Nephron progenitor cell (in vitro differentiated cells): ENCODE measurements around the gene DACT2.
"Not testable (repeated sequence)": the region's sequence is repeated elsewhere in the genome, so short reads cannot be mapped to it uniquely, and the experiment has no call there.

ENCODE experiments used
- DNase-seq: peaks from one replicate; pipeline ENCODE4 v3.0.0; 2021
- H3K27ac Mint-ChIP-seq: 2 replicates; pipeline ENCODE4 v1.8.0; 2021; ENCODE audit warnings: mild to moderate bottlenecking, moderate library complexity, mixed read lengths
- H3K27me3 Mint-ChIP-seq: 2 replicates; pipeline ENCODE4 v1.8.0; 2021; ENCODE audit warnings: mild to moderate bottlenecking, low read depth, mixed read lengths; ENCODE audit not compliant: poor library complexity
- H3K36me3 Mint-ChIP-seq: 2 replicates; pipeline ENCODE4 v1.8.0; 2021; ENCODE audit warnings: low read depth, mixed read lengths
- H3K4me1 Mint-ChIP-seq: 2 replicates; pipeline ENCODE4 v1.8.0; 2021; ENCODE audit warnings: mixed read lengths
- H3K4me3 Mint-ChIP-seq: 2 replicates; pipeline ENCODE4 v1.8.0; 2021; ENCODE audit warnings: mild to moderate bottlenecking, moderate library complexity, mixed read lengths
- H3K9me3 Mint-ChIP-seq: 2 replicates; pipeline ENCODE4 v1.8.0; 2021; ENCODE audit warnings: mild to moderate bottlenecking, moderate library complexity, mixed read lengths
- CTCF ChIP-seq: fragments of 200-600 bp; sonication (generic); IDR thresholded peaks from 2 replicates; pipeline ENCODE4 v1.5.0; 2021; ENCODE audit warnings: antibody characterized with exemption

Gene DACT2

GRCh38 chr6:168282985-168283685 is 36.4 kb downstream of the DACT2 start:
- Mint-ChIP-seq H3K27ac (no peak overlapping the region), H3K9me3 (peaks cover 6% of the 10 kb centered on the region), H3K4me1 (peaks cover 33% of the 10 kb centered on the region), H3K27me3 (peaks cover 20% of the 10 kb centered on the region), H3K36me3 (peaks cover 5% of the 10 kb centered on the region), H3K4me3 (no peak overlapping the region)
- no peak for TF ChIP-seq CTCF
- no peak for DNase-seq

GRCh38 chr6:168281826-168282225 is 37.8 kb downstream of the DACT2 start:
- peaks cover 5% of the 10 kb centered on the region for H3K36me3 Mint-ChIP-seq
- H3K27me3 Mint-ChIP-seq, result peaks cover 15% of the 10 kb centered on the region
- no peak for DNase-seq
- H3K27ac Mint-ChIP-seq, result peak overlapping the region; percentile 78
- TF ChIP-seq CTCF, result no peak
- H3K9me3 Mint-ChIP-seq, result peaks cover 5% of the 10 kb centered on the region
- no peak overlapping the region for H3K4me3 Mint-ChIP-seq
- peaks cover 44% of the 10 kb centered on the region for H3K4me1 Mint-ChIP-seq

DNA sequence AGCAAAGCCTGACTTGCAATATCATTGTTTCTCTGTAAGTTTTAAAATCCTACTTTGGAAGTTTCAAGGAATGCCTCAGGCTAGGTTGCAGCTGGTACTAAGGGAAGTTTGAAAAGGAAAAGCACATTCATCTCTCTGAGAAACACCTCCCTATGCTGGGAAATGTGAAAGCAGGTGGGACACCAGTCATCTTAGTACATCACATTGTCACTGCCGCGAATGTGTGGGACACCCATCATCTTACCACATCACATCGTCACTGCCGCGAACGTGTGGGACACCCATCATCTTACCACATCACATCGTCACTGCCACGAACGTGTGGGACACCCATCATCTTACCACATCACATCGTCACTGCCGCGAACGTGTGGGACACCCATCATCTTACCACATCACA is 38.3 kb downstream of the DACT2 start:
- peak overlapping the region; percentile 39 for H3K27ac Mint-ChIP-seq
- not testable (repeated sequence) for H3K36me3 Mint-ChIP-seq, DNase-seq, H3K9me3 Mint-ChIP-seq, H3K4me3 Mint-ChIP-seq
- peaks cover 48% of the 10 kb centered on the region for H3K4me1 Mint-ChIP-seq
- peaks cover 12% of the 10 kb centered on the region for H3K27me3 Mint-ChIP-seq

DNA sequence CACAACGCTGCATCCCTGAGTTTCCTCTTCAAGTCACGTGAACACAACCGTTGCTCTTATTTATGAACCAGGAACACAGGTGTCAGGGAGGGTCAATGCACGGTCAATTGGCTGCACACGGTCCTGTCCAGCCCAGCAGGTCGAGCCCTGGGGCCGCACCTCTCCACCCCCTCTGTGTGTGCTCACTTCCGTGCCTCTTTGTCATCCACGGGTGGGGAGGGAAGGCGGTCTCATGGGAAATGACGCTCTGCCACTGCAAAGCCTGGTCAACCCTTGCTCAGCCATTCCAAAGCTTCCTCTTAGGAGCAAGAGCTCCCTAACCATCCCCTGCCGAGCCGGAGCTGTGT is 38.7 kb downstream of the DACT2 start:
- no peak for DNase-seq
- peaks cover 2% of the 10 kb centered on the region for H3K36me3 Mint-ChIP-seq
- peak overlapping the region; percentile 39 for H3K27ac Mint-ChIP-seq
- peaks cover 13% of the 10 kb centered on the region for H3K27me3 Mint-ChIP-seq
- no peak overlapping the region for H3K4me3 Mint-ChIP-seq
- no peak for TF ChIP-seq CTCF
- peaks cover 53% of the 10 kb centered on the region for H3K4me1 Mint-ChIP-seq
- H3K9me3 Mint-ChIP-seq, result peaks cover 2% of the 10 kb centered on the region

DNA sequence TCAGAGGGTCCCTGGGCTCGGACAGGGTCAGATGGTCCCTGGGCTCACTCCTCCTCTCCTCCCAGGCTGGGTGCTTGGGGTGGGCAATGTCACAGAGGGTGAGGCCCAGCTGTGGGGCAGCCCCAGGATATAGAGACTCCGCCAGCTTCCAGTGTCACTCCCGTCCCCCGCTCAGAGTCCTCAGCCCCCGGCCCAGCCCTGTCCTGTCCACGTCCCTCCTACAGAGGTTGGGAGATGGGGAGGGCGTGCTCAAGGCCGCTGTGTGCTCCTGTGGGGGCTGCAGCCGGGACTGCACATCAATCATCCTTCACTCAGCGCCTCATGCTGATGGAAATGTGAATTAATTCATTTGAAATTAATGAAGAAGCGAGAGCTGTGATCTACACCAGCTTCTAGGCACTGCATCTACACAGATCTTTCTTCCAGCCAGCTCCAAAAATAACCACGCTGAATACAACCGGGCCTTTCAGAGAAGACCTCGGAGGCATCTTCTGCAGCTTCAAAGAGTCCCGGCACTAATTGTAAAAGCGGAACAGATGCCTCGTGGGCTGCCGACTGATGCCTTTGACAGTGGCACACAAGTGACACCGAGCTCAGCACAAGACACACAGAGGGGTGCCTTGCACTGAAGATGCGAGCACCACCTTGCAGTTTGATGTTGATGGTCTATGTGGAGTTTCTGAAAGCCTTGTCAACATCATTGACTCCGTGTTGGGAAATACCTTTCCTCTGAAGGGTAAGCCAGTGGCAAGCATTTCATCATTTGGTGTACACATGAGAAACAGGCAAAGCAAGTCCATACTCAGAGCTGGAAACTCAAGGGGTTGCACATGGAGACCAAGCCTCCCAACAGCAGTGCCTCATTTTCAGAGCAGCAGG is 39.3 kb downstream of the DACT2 start:
- H3K27ac Mint-ChIP-seq, result no peak overlapping the region
- H3K27me3 Mint-ChIP-seq, result peaks cover 19% of the 10 kb centered on the region
- no peak overlapping the region for H3K4me3 Mint-ChIP-seq
- no peaks in the 10 kb centered on the region for H3K9me3 Mint-ChIP-seq
- TF ChIP-seq CTCF, result no peak
- H3K4me1 Mint-ChIP-seq, result peaks cover 59% of the 10 kb centered on the region
- H3K36me3 Mint-ChIP-seq, result no peaks in the 10 kb centered on the region
- no peak for DNase-seq

- Mint-ChIP-seq H3K4me3 (peak overlapping the region; percentile 25), H3K36me3 (no peaks in the 10 kb centered on the region), H3K4me1 (peaks cover 67% of the 10 kb centered on the region), H3K9me3 (no peaks in the 10 kb centered on the region), H3K27ac (no peak overlapping the region), H3K27me3 (peaks cover 18% of the 10 kb centered on the region)
- TF ChIP-seq CTCF, result no peak
- no peak for DNase-seq
These were observed 40.1 kb downstream of the DACT2 start for GRCh38 chr6:168279403-168279935.
